NT2/D1 (cell line): Measurements from ENCODE around the gene IDH3A.

Experiments
- SUZ12 ChIP-seq: IDR thresholded peaks from 2 replicates; pipeline ENCODE4 v1.6.1; 2011; ENCODE audit not compliant: insufficient read length, insufficient read depth; ENCODE audit errors: extremely low read depth
- YY1 ChIP-seq: IDR thresholded peaks from 2 replicates; pipeline ENCODE4 v1.6.1; 2011; ENCODE audit not compliant: insufficient read length, insufficient read depth
- ZNF274 ChIP-seq: IDR thresholded peaks from 2 replicates; pipeline ENCODE4 v1.6.1; 2011; ENCODE audit warnings: mild to moderate bottlenecking, low read depth, low read length

- no peak for TF ChIP-seq YY1
- TF ChIP-seq SUZ12, result no peak
- no peak for TF ChIP-seq ZNF274
Observed at GRCh38 chr15:78149068-78149804, at the start of gene IDH3A.
